Keratinocyte (primary cell): ENCODE measurements around the gene IL15.

Source experiments
- CTCF ChIP-seq, 3 experiments: IDR thresholded peaks in 1 of 3; conservative IDR thresholded peaks in 1 of 3; optimal IDR thresholded peaks in 1 of 3; 2 replicates in 2 of 3; 3 replicates in 1 of 3; pipeline versions ENCODE3 to v1.5.1; 2011; ENCODE audit warnings: low read length in 3 of 3, mild to moderate bottlenecking in 3 of 3, moderate library complexity in 2 of 3, control low read depth in 1 of 3, inconsistent platforms in 1 of 3; ENCODE audit not compliant: insufficient read depth in 2 of 3; ENCODE audit errors: extremely low read depth in 1 of 3
- EZH2 ChIP-seq: IDR thresholded peaks from one replicate; pipeline ENCODE4 v1.6.1; 2012; ENCODE audit warnings: inconsistent platforms, mild to moderate bottlenecking, low read length, moderate library complexity

- no peak for TF ChIP-seq CTCF (optimal IDR thresholded peaks at IDR 0.05 in 1 of 3, IDR thresholded peaks at IDR 0.05 in 1 of 3, conservative IDR thresholded peaks at IDR 0.05 in 1 of 3; ENCODE audit: extremely low read depth in 1 of 3, insufficient read depth in 2 of 3, low read length in 3 of 3)
- no peak for TF ChIP-seq EZH2
Measured at GRCh38 chr4:141587897-141588296, 48.5 kb upstream of the IL15 start.
